Fibroblast of villous mesenchyme (primary cell): ENCODE data around the gene PLCL2. TPM values are rescaled to one million over a fixed set of nuclear protein-coding genes. Genes with fewer than 3 reads are reported as not detected.

Experiments used
- DNase-seq: peaks from one replicate; pipeline ENCODE4 v3.0.0-alpha.2; 2010; ENCODE audit warnings: low read depth
- H3K4me3 ChIP-seq: 2 replicates; pipeline ENCODE4 v1.5.1; 2011; ENCODE audit warnings: low read depth, mild to moderate bottlenecking, low read length
- total RNA-seq: library from RNA; depleted of rRNA; stranded (reverse); fragments of >200 nt; gene quantifications from 2 replicates; pipeline ENCODE4 v1.2.3, GENCODE V29; 2012
- TF ChIP-seq, protein P1 (sequence below): IDR thresholded peaks from 2 replicates; pipeline ENCODE4 v1.5.1; 2012; ENCODE audit warnings: low read depth, mild to moderate bottlenecking, low read length; ENCODE audit not compliant: insufficient read depth

The PLCL2 gene
- total RNA-seq, 1 donor, result 5.6 TPM

DNA sequence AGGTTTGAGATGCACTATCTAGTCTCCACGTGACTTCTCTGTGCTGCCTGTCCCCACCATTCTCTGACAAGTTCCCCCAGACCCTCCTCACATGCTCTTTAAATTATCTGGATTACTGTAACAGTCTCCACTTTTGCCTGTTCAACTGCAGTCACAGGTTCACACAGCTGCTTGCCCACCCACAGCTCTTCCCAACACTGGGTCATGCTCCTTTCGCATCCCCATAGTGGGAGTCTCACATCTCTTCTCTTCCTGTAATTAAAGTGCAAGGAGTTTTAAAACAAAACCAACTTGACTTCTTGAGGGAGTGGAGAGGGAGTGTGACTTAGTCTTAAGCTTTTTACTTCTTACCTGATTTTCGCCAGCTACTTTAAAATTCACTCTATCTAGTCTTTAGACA, 178.8 kb downstream of the PLCL2 start:
- TF ChIP-seq, protein P1, sequence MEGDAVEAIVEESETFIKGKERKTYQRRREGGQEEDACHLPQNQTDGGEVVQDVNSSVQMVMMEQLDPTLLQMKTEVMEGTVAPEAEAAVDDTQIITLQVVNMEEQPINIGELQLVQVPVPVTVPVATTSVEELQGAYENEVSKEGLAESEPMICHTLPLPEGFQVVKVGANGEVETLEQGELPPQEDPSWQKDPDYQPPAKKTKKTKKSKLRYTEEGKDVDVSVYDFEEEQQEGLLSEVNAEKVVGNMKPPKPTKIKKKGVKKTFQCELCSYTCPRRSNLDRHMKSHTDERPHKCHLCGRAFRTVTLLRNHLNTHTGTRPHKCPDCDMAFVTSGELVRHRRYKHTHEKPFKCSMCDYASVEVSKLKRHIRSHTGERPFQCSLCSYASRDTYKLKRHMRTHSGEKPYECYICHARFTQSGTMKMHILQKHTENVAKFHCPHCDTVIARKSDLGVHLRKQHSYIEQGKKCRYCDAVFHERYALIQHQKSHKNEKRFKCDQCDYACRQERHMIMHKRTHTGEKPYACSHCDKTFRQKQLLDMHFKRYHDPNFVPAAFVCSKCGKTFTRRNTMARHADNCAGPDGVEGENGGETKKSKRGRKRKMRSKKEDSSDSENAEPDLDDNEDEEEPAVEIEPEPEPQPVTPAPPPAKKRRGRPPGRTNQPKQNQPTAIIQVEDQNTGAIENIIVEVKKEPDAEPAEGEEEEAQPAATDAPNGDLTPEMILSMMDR, result no peak
- no peak overlapping the region for H3K4me3 ChIP-seq
- no peak for DNase-seq

- no peak for DNase-seq
- H3K4me3 ChIP-seq, result no peak overlapping the region
Observed at GRCh38 chr3:17065315-17065714, 180.6 kb downstream of the PLCL2 start.

DNA sequence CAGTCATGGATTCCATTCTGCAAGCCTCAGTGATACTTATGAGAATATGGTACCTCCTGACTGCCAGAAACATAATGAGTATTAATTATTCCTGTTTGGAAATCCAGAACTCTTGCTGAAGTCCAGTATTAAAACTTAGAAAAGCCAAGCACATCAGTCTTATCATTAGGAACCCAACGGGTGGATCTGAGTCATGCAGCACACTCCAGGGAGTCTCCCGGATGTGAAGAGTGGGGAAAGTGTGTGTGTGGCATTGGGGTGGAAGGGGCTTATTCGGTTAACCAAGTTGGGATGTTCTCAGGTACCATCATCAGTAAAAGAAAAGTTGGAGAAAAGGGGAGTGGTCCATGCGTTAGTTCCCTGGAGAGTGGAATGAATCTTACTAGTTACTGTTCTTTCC, 181.1 kb downstream of the PLCL2 start:
- no peak overlapping the region for H3K4me3 ChIP-seq
- TF ChIP-seq, protein P1, result no peak
- DNase-seq, result no peak

More at GRCh38 chr3:17065315-17065714, 180.6 kb downstream of the PLCL2 start:
- TF ChIP-seq, protein P1, result no peak

- no peak overlapping the region for H3K4me3 ChIP-seq
- no peak for DNase-seq
- TF ChIP-seq, protein P1, result no peak
Observed at GRCh38 chr3:17069754-17070153, 185.0 kb downstream of the PLCL2 start.

DNA sequence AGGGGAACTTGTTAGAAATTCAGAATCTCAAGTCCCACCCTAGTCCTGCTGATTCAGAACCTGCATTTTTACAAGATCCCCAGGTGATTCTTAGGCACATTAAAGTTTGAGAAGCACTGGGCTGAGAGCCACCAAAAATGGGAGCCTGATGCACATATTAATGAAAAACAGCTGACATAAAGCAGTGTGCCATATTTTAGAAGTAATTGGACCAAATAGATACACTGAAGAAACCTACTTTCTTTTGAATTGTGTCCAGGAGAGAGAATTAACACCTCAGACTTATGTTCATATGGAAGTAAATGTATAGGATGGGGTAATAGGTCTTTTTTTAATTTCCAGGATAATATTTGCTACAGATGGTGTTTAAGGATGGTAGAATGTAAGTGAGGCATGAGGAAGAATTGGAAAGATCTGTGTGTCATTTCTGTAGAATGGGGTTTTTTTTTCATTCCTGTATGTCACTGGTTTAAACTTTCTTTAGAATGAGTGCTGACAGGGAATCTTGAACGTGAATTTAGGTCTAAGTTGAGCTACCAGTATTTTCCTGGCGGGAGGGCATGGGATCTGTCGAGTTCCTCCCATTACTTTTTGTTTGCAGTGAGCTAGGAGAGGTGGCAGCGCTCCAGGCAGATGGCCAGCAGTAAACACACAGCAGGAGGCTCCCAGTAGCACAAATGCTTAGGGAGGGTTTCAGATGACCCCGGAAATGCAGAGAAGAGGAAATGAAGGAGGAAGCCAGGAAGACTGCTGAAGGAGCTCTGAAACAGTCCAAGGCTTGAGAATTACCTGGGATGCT, 185.6 kb downstream of the PLCL2 start:
- no peak overlapping the region for H3K4me3 ChIP-seq
- DNase-seq, result peak; percentile 63
- TF ChIP-seq, protein P1, result no peak

GRCh38 chr3:17074559-17074958, 189.8 kb downstream of the PLCL2 start:
- DNase-seq, result no peak
- H3K4me3 ChIP-seq, result no peak overlapping the region
- TF ChIP-seq, protein P1, result no peak
